Mammary microvascular endothelial cell (primary cell): ENCODE measurements around the gene CHST14. TPM values are rescaled to one million over a fixed set of nuclear protein-coding genes. Genes with fewer than 3 reads are reported as not detected.

Source experiments
- total RNA-seq: library from RNA; depleted of rRNA; stranded (reverse); fragments of >200 nt; gene quantifications from 2 replicates; pipeline ENCODE4 v1.2.3, GENCODE V29; 2015

Gene CHST14
- 28.9 and 34.7 TPM in 2 replicates for total RNA-seq

GRCh38 chr15:40470423-40471104 is at the start of gene CHST14:
TSS of gene CHST14 (plus strand) at chr15:40470984. CDS start at chr15:40471214, 230 bp downstream.

GRCh38 chr15:40440743-40441564 is 29.8 kb upstream of the CHST14 start, which contains the start of gene BAHD1:
TSS of gene BAHD1 (plus strand) at chr15:40440953. CDS start at chr15:40458465, 17,512 bp downstream.

Other genes starting within 250 kb of the CHST14 start
- gene PAK6, start 231.9 kb upstream of the CHST14 start, total RNA-seq = 0.20 TPM in 1 of 2 replicates, not detected in the other
- not detected in 2 replicates for gene ANKRD63, start 187.9 kb upstream of the CHST14 start, total RNA-seq
- 2.2 and 3.0 TPM in 2 replicates for gene PLCB2, start 163.0 kb upstream of the CHST14 start, total RNA-seq
- gene INAFM2, start 147.3 kb upstream of the CHST14 start, total RNA-seq = 17.3 and 21.2 TPM in 2 replicates
- 6.3 and 7.7 TPM in 2 replicates for gene CCDC9B, start 130.0 kb upstream of the CHST14 start, total RNA-seq
- gene PHGR1, start 120.0 kb upstream of the CHST14 start, total RNA-seq = not detected in 2 replicates
- 0.13 and 0.39 TPM in 2 replicates for gene DISP2, start 112.8 kb upstream of the CHST14 start, total RNA-seq
- 57.8 and 74.7 TPM in 2 replicates for gene KNSTRN, start 88.3 kb upstream of the CHST14 start, total RNA-seq
- 40.7 and 41.9 TPM in 2 replicates for gene IVD, start 65.2 kb upstream of the CHST14 start, total RNA-seq
- gene BAHD1, start 30.0 kb upstream of the CHST14 start, total RNA-seq = 12.9 and 13.5 TPM in 2 replicates
- 15.0 and 31.1 TPM in 2 replicates for gene CCDC32, start 94.1 kb downstream of the CHST14 start, total RNA-seq
- 12.0 and 24.2 TPM in 2 replicates for gene RPUSD2, start 98.3 kb downstream of the CHST14 start, total RNA-seq
- gene KNL1, start 123.3 kb downstream of the CHST14 start, total RNA-seq = 30.9 and 40.6 TPM in 2 replicates
- 12.3 and 16.2 TPM in 2 replicates for gene RAD51, start 224.2 kb downstream of the CHST14 start, total RNA-seq